Activated naive CD4-positive, alpha-beta T cell treated with Interleukin-2 at 50 U/mL for 16 hours (primary cell): ENCODE measurements around the gene SPSB3.

ENCODE experiments used
- DNase-seq: peaks from one replicate; pipeline ENCODE4 v3.0.0-alpha.2; 2020

Gene SPSB3

GRCh38 chr16:1762196-1762878 is 20.0 kb downstream of the SPSB3 start:
- no peak for DNase-seq

- no peak for DNase-seq
Observed at GRCh38 chr16:1761751-1762150, 20.6 kb downstream of the SPSB3 start.

- DNase-seq, result no peak
Observed at GRCh38 chr16:1760911-1761310, 21.5 kb downstream of the SPSB3 start.

- DNase-seq, result no peak
Observed at GRCh38 chr16:1759511-1759910, 22.9 kb downstream of the SPSB3 start.

GRCh38 chr16:1758923-1759322 is 23.4 kb downstream of the SPSB3 start:
- no peak for DNase-seq

- no peak for DNase-seq
Observed at GRCh38 chr16:1757714-1758461, 24.5 kb downstream of the SPSB3 start.

- DNase-seq, result no peak
Observed at GRCh38 chr16:1754204-1754603, 28.2 kb downstream of the SPSB3 start.

- no peak for DNase-seq
Observed at GRCh38 chr16:1752853-1753252, 29.5 kb downstream of the SPSB3 start.

GRCh38 chr16:1751946-1752345 is 30.4 kb downstream of the SPSB3 start:
- DNase-seq, result no peak

- no peak for DNase-seq
Observed at GRCh38 chr16:1749152-1750117, 32.9 kb downstream of the SPSB3 start.

- DNase-seq, result no peak
Observed at GRCh38 chr16:1747934-1748333, 34.4 kb downstream of the SPSB3 start.

GRCh38 chr16:1746693-1747195 is 35.6 kb downstream of the SPSB3 start:
- DNase-seq, result no peak

- no peak for DNase-seq
Observed at GRCh38 chr16:1745900-1746692, 36.3 kb downstream of the SPSB3 start.

GRCh38 chr16:1745181-1745899 is 37.0 kb downstream of the SPSB3 start:
- no peak for DNase-seq

GRCh38 chr16:1744338-1744840 is 38.0 kb downstream of the SPSB3 start:
- DNase-seq, result no peak

GRCh38 chr16:1743376-1744337 is 38.7 kb downstream of the SPSB3 start:
- DNase-seq, result no peak

GRCh38 chr16:1741553-1742165 is 40.7 kb downstream of the SPSB3 start:
- no peak for DNase-seq

- DNase-seq, result no peak
Observed at GRCh38 chr16:1740781-1741490, 41.4 kb downstream of the SPSB3 start.

- no peak for DNase-seq
Observed at GRCh38 chr16:1740234-1740633, 42.1 kb downstream of the SPSB3 start.
